Muscle of arm (tissue), 12 donors: ENCODE data around the gene MMP23B. TPM values are rescaled to one million over a fixed set of nuclear protein-coding genes. Genes with fewer than 3 reads are reported as not detected.

Experiments used
- DNase-seq: peaks from one replicate; pipeline ENCODE4 v3.0.0-alpha.2; 2013
- polyA plus RNA-seq, 12 donors: library from polyadenylated mRNA; unstranded; fragments of 120-200 nt; gene quantifications; one replicate each; pipeline ENCODE4 v1.2.1, GENCODE V29; 2013; ENCODE audit not compliant: insufficient read length in 12 of 12

The MMP23B gene
- polyA plus RNA-seq, 12 donors = 19.0 to 63.0 (median 25.5) TPM; not detected in 1

GRCh38 chr1:1600861-1601563 is 31.0 kb upstream of the MMP23B start:
- DNase-seq = no peak

GRCh38 chr1:1601564-1602303 is 30.2 kb upstream of the MMP23B start:
- DNase-seq = no peak

- no peak for DNase-seq
Measured at GRCh38 chr1:1602304-1602967, 29.5 kb upstream of the MMP23B start.

GRCh38 chr1:1602968-1603506 is 28.9 kb upstream of the MMP23B start:
- DNase-seq = no peak

GRCh38 chr1:1603671-1604373 is 28.2 kb upstream of the MMP23B start:
- no peak for DNase-seq

GRCh38 chr1:1604374-1605033 is 27.5 kb upstream of the MMP23B start:
- DNase-seq = no peak

GRCh38 chr1:1605034-1605591 is 26.9 kb upstream of the MMP23B start:
- DNase-seq = no peak

GRCh38 chr1:1605724-1606123 is 26.2 kb upstream of the MMP23B start:
- DNase-seq = no peak

GRCh38 chr1:1606232-1606631 is 25.7 kb upstream of the MMP23B start:
- no peak for DNase-seq

GRCh38 chr1:1609822-1610485 is 22.0 kb upstream of the MMP23B start:
- no peak for DNase-seq

- DNase-seq = no peak
Measured at GRCh38 chr1:1610796-1611195, 21.2 kb upstream of the MMP23B start.

- DNase-seq = no peak
Measured at GRCh38 chr1:1612104-1612400, 19.9 kb upstream of the MMP23B start.

GRCh38 chr1:1613509-1614082 is 18.4 kb upstream of the MMP23B start:
- no peak for DNase-seq

- no peak for DNase-seq
Measured at GRCh38 chr1:1614204-1614953, 17.6 kb upstream of the MMP23B start.

- DNase-seq = no peak
Measured at GRCh38 chr1:1614954-1615255, 17.1 kb upstream of the MMP23B start.

GRCh38 chr1:1615256-1616044 is 16.5 kb upstream of the MMP23B start, which contains the start of gene MIB2:
Gene MIB2 (plus strand): TSS chr1:1615500. CDS start chr1:1623453, 7,953 bp downstream.
- peak; percentile 95 for DNase-seq

GRCh38 chr1:1616045-1616790 is 15.8 kb upstream of the MMP23B start:
- no peak for DNase-seq

- no peak for DNase-seq
Measured at GRCh38 chr1:1616838-1617237, 15.1 kb upstream of the MMP23B start.
